Measurements from ENCODE around the gene GPX4. TPM values are rescaled to one million over a fixed set of nuclear protein-coding genes. Genes with fewer than 3 reads are reported as not detected.

The GPX4 gene
- total and polyA plus RNA-seq, 9 of the 15 experiments (the other 6 are each of a cell fraction or from before 2014, with no cell fraction given) = 61.4 to 661 (median 349) TPM

- H3K27ac ChIP-seq (ENCODE audit: extremely low read depth, low read depth, low read length) = no peak overlapping the region
- no peak for ATAC-seq
- no peak overlapping the region for H2AFZ ChIP-seq (ENCODE audit: low read depth, low read length)
- TF ChIP-seq SMAD2 (IDR thresholded peaks at IDR 0.05; ENCODE audit: low read depth, low read length) (no peak), ZBTB7A (IDR thresholded peaks at IDR 0.05; ENCODE audit: borderline replicate concordance, control insufficient read depth, low read depth, low read length) (peak; percentile 77), NR2C1 (IDR thresholded peaks at IDR 0.05) (peak; percentile 97), NR2C1 (tag; IDR thresholded peaks at IDR 0.05) (peak; percentile 98), MAZ (CRISPR knock-in tag; conservative IDR thresholded peaks at IDR 0.05 in 1 of 2, IDR thresholded peaks at IDR 0.05 in 1 of 2) (0 out of 4 replicates have a peak, but pooled peaks of 1 of the 2 experiments have one; percentile 18), NELFE (IDR thresholded peaks at IDR 0.05; ENCODE audit: insufficient read depth, insufficient read length) (no peak), JUNB (CRISPR knock-in tag; conservative IDR thresholded peaks at IDR 0.05) (no peak), NR2F6 (CRISPR knock-in tag; IDR thresholded peaks at IDR 0.05) (peak; percentile 84; the same call in 1 of the 2 replicates), CEBPG (CRISPR knock-in tag; IDR thresholded peaks at IDR 0.05) (peak; percentile 42; the same call in 1 of the 2 replicates), CEBPG (tag; conservative IDR thresholded peaks at IDR 0.05 in 1 of 2, IDR thresholded peaks at IDR 0.05 in 1 of 2) (peak in 1 of 2 experiments; percentile 5; a peak in 1 of 4 replicates), NR2C2 (CRISPR knock-in tag; IDR thresholded peaks at IDR 0.05) (peak; percentile 97), NR2C2 (tag; IDR thresholded peaks at IDR 0.05) (peak; percentile 98), HDAC2 (IDR thresholded peaks at IDR 0.05) (peak; percentile 60; the same call in 1 of the 2 replicates), RCOR1 (IDR thresholded peaks at IDR 0.05; ENCODE audit: borderline replicate concordance in 1 of 2, low read depth in 2 of 2, low read length in 2 of 2) (peak; percentile 82 to 97), KDM1A (IDR thresholded peaks at IDR 0.05) (peak; percentile 97), NEUROD1 (IDR thresholded peaks at IDR 0.05; ENCODE audit: borderline replicate concordance, low read depth, low read length, partially characterized antibody) (no peak)
- TF ChIP-seq, protein P1, sequence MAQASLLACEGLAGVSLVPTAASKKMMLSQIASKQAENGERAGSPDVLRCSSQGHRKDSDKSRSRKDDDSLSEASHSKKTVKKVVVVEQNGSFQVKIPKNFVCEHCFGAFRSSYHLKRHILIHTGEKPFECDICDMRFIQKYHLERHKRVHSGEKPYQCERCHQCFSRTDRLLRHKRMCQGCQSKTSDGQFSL (CRISPR knock-in tag; IDR thresholded peaks at IDR 0.05) = peak; percentile 97
- TF ChIP-seq, protein P1 (tag; IDR thresholded peaks at IDR 0.05) = peak in 1 of 2 experiments; percentile 83; a peak in 2 of 4 replicates
- TF ChIP-seq, protein P2, sequence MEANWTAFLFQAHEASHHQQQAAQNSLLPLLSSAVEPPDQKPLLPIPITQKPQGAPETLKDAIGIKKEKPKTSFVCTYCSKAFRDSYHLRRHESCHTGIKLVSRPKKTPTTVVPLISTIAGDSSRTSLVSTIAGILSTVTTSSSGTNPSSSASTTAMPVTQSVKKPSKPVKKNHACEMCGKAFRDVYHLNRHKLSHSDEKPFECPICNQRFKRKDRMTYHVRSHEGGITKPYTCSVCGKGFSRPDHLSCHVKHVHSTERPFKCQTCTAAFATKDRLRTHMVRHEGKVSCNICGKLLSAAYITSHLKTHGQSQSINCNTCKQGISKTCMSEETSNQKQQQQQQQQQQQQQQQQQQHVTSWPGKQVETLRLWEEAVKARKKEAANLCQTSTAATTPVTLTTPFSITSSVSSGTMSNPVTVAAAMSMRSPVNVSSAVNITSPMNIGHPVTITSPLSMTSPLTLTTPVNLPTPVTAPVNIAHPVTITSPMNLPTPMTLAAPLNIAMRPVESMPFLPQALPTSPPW (CRISPR knock-in tag; IDR thresholded peaks at IDR 0.05) = peak; percentile 49
Observed at GRCh38 chr19:1068009-1069001, 35.5 kb upstream of the GPX4 start.

More at GRCh38 chr19:1068009-1069001, 35.5 kb upstream of the GPX4 start:
- no peak overlapping the region for H3K4me2 ChIP-seq (ENCODE audit: insufficient read depth, low read length)
- peaks cover 4% of the 10 kb centered on the region; the same call in 1 of the 3 replicates for H3K36me3 ChIP-seq (ENCODE audit: control insufficient read depth, insufficient read depth, low read length)
- no TSS peak for BruUV-seq (replicated peaks)
- ChIA-PET CTCF (ENCODE audit: low intra/inter-chr PET ratio) (no interaction called here), POLR2A (interaction anchor here (0.9 to 1.9 kb wide), 4 partner anchors 14 to 201 kb away, joined by 3 to 6 read pairs (median 4); partner anchors contain the start of genes CIRBP and RNU6-2)
- H3K4me3 ChIP-seq = peak overlapping the region; percentile 40
- no peaks in the 10 kb centered on the region for H3K9me1 ChIP-seq (ENCODE audit: control insufficient read depth, insufficient read depth, low read length)
- H4K20me1 ChIP-seq (replicated peaks; ENCODE audit: control insufficient read depth, insufficient read depth, low read length) = 0 out of 2 replicates have a peak, but pooled peaks cover 3% of the 10 kb centered on the region
- H3K9me3 ChIP-seq (replicated peaks; ENCODE audit: control insufficient read depth, insufficient read depth, low read depth, low read length) = no peaks in the 10 kb centered on the region
- in situ Hi-C loops (cut with MboI) = no loop called here
- H3K79me2 ChIP-seq (ENCODE audit: control insufficient read depth, insufficient read depth, low read length) = no peaks in the 10 kb centered on the region
- DNase-seq (ENCODE audit: extremely low read depth in 1 of 4, low spot score in 3 of 4) = no peak
- H3K27me3 ChIP-seq (ENCODE audit: control insufficient read depth in 2 of 2, insufficient read depth in 2 of 2, low read length in 2 of 2) = no peaks in the 10 kb centered on the region
- peak overlapping the region in 1 of 2 experiments; percentile 90; a peak in 1 of 4 replicates for H3K9ac ChIP-seq (ENCODE audit: insufficient read depth in 1 of 2, low read depth in 2 of 2, low read length in 2 of 2)
- peaks cover 17 to 83% of the 10 kb centered on the region in 2 experiments for H3K4me1 ChIP-seq (replicated peaks in 1 of 2; ENCODE audit: control insufficient read depth in 2 of 2, insufficient read depth in 2 of 2, low read length in 2 of 2)
- intact Hi-C loops (cut with micrococcal nuclease) = no loop called here
- peak; percentile 54 for FAIRE-seq
- WGBS (ENCODE audit: insufficient coverage, low coverage, missing lambda C conversion rate) = 70% methylated on average over 38 of the region's 45 CpGs
